K562 (cell line): ENCODE data around the gene SPRED2. TPM values are rescaled to one million over a fixed set of nuclear protein-coding genes. Genes with fewer than 3 reads are reported as not detected.

Source experiments
- ATAC-seq: fragments of 200-7000 bp; cut with Tn5 transposase; 3 replicates; pipeline ENCODE4 v1.9.1; 2020; ENCODE audit warnings: moderate library complexity
- BruUV-seq: library from RNA; stranded (reverse); fragments of 400-500 nt; replicated peaks from 2 replicates; lab custom pipeline; 2021; lab: Mats Ljungman, UMichigan
- CTCF ChIA-PET: fragments of 300-600 bp; formaldehyde crosslinking; extraction: SDS; loops from one replicate; lab custom pipeline; 2021; ENCODE audit warnings: low intra/inter-chr PET ratio; lab: Yijun Ruan, JAX
- POLR2A ChIA-PET: fragments of 300-600, 350-650 bp; sonication (Branson Sonifier 250); formaldehyde crosslinking; extraction: SDS; loops from one replicate; lab custom pipeline; 2021; ENCODE audit warnings: antibody characterized with exemption, inconsistent platforms; lab: Yijun Ruan, JAX
- DNase-seq, 4 experiments: peaks; one replicate each; pipeline versions ENCODE4 v3.0.0 to v3.0.0-alpha.2; 2011 to 2018; ENCODE audit warnings: low spot score in 3 of 4, mixed read lengths in 3 of 4; ENCODE audit errors: extremely low read depth in 1 of 4
- FAIRE-seq: peaks from 2 replicates; lab custom pipeline; 2011; peaks lifted over from hg19 to GRCh38; lab: Jason Lieb, UNC
- H2AFZ ChIP-seq: 2 replicates; pipeline ENCODE4 v1.6.0; 2011; ENCODE audit warnings: low read depth, low read length, control low read depth, inconsistent platforms
- H3K27ac ChIP-seq: fragments of 200-600 bp; 3 replicates; pipeline ENCODE4 v1.8.0; 2011; ENCODE audit warnings: low read depth, mild to moderate bottlenecking, control low read depth, inconsistent platforms, low read length, moderate library complexity, mixed read lengths; ENCODE audit errors: extremely low read depth
- H3K27me3 ChIP-seq, 2 experiments: fragments of 300-600 bp in 1 of 2; 2 replicates in 1 of 2; 3 replicates in 1 of 2; pipeline versions ENCODE4 v1.6.0 to v1.8.0; 2011; ENCODE audit warnings: inconsistent platforms in 2 of 2, low read length in 2 of 2, mild to moderate bottlenecking in 1 of 2, mixed read lengths in 1 of 2, moderate library complexity in 1 of 2; ENCODE audit not compliant: control insufficient read depth in 2 of 2, insufficient read depth in 2 of 2
- H3K36me3 ChIP-seq: fragments of 300-600 bp; 3 replicates; pipeline ENCODE4 v1.8.0; 2011; ENCODE audit warnings: mild to moderate bottlenecking, low read length, inconsistent platforms; ENCODE audit not compliant: control insufficient read depth, insufficient read depth
- H3K4me1 ChIP-seq, 2 experiments: fragments of 200-600 bp in 1 of 2; replicated peaks in 1 of 2; 2 replicates in 1 of 2; 3 replicates in 1 of 2; pipeline versions ENCODE4 v1.5.1 to v1.8.0; 2011; ENCODE audit warnings: inconsistent platforms in 2 of 2, low read length in 2 of 2, mild to moderate bottlenecking in 1 of 2, mixed read lengths in 1 of 2, moderate library complexity in 1 of 2; ENCODE audit not compliant: control insufficient read depth in 2 of 2, insufficient read depth in 2 of 2
- H3K4me2 ChIP-seq: 2 replicates; pipeline ENCODE4 v1.6.1; 2011; ENCODE audit warnings: low read length, control low read depth, inconsistent platforms, mixed read lengths; ENCODE audit not compliant: insufficient read depth
- H3K4me3 ChIP-seq: fragments of 200-600 bp; sonication (generic), shearing (Covaris generic); 2 replicates; pipeline ENCODE4 v1.5.1; 2016; ENCODE audit warnings: control low read depth, inconsistent platforms
- H3K79me2 ChIP-seq: fragments of 200-600 bp; 3 replicates; pipeline ENCODE4 v1.8.0; 2011; ENCODE audit warnings: low read length, inconsistent platforms; ENCODE audit not compliant: control insufficient read depth, insufficient read depth
- H3K9ac ChIP-seq, 2 experiments: 2 replicates each; pipeline versions ENCODE4 v1.6.0 to v1.6.1; 2011; ENCODE audit warnings: low read depth in 2 of 2, low read length in 2 of 2, control low read depth in 1 of 2, inconsistent platforms in 1 of 2, mild to moderate bottlenecking in 1 of 2, mixed read lengths in 1 of 2; ENCODE audit not compliant: insufficient read depth in 1 of 2
- H3K9me1 ChIP-seq: one replicate; pipeline ENCODE4 v1.6.0; 2011; ENCODE audit warnings: inconsistent platforms, mild to moderate bottlenecking, low read length, moderate library complexity; ENCODE audit not compliant: control insufficient read depth, insufficient read depth
- H3K9me3 ChIP-seq: replicated peaks from 2 replicates; pipeline ENCODE4 v1.5.1; 2011; ENCODE audit warnings: low read depth, low read length, inconsistent platforms; ENCODE audit not compliant: control insufficient read depth, insufficient read depth
- H4K20me1 ChIP-seq: replicated peaks from 2 replicates; pipeline ENCODE4 v1.6.1; 2011; ENCODE audit warnings: low read length, inconsistent platforms, mixed read lengths; ENCODE audit not compliant: control insufficient read depth, insufficient read depth
- HMBOX1 ChIP-seq: sonication (generic); IDR thresholded peaks from 2 replicates; pipeline ENCODE4 v1.6.1; 2016
- NCOA4 ChIP-seq: fragments of 450-650 bp; IDR thresholded peaks from 2 replicates; pipeline ENCODE4 v1.6.1; 2018; ENCODE audit warnings: mild to moderate bottlenecking; ENCODE audit not compliant: partially characterized antibody
- NR4A1 ChIP-seq, 2 experiments: fragments of 250-450 bp in 1 of 2; fragments of 450-650 bp in 1 of 2; sonication (Bioruptor Pico) in 1 of 2; IDR thresholded peaks; 2 replicates each; pipeline versions ENCODE4 v1.4.0 to v1.6.1; 2016 to 2020; ENCODE audit warnings: mild to moderate bottlenecking in 2 of 2, missing compliant biosample characterization in 1 of 2, missing genetic modification characterization in 1 of 2, moderate library complexity in 1 of 2
- SP1 ChIP-seq: sonication (generic); formaldehyde crosslinking; IDR thresholded peaks from 2 replicates; pipeline ENCODE4 v1.8.1; 2022; ENCODE audit warnings: mild to moderate bottlenecking, missing genetic modification reagents
- THAP12 ChIP-seq: fragments of 250-450 bp; sonication (Bioruptor Pico); IDR thresholded peaks from 2 replicates; pipeline ENCODE4 v1.9.0; 2021; ENCODE audit warnings: mild to moderate bottlenecking, inconsistent platforms
- ZNF3 ChIP-seq: fragments of 250-450 bp; sonication (Bioruptor Pico); IDR thresholded peaks from 2 replicates; pipeline ENCODE4 v1.5.0; 2021; ENCODE audit warnings: mild to moderate bottlenecking, moderate library complexity
- ZSCAN29 ChIP-seq: fragments of 450-650 bp; IDR thresholded peaks from 2 replicates; pipeline ENCODE4 v1.6.1; 2017
- WGBS: fragments of 100-300 bp; shearing (Covaris generic); methylation state at CpG from one replicate; pipeline ENCODE4 v1.1.6; 2016; ENCODE audit warnings: low coverage, mixed read lengths; ENCODE audit not compliant: insufficient coverage; ENCODE audit errors: missing lambda C conversion rate; 5-methylcytosine and 5-hydroxymethylcytosine counted together
- in situ Hi-C: fragments of 300-500 bp; cut with MboI; formaldehyde crosslinking; loops from 4 replicates; pipeline ENCODE4 v1.15.0; 2018; ENCODE audit warnings: inconsistent platforms, mixed read lengths
- intact Hi-C: fragments of 100-400 bp; cut with micrococcal nuclease; formaldehyde crosslinking; loops from 2 replicates; pipeline ENCODE4 v1.14.2; 2022
- polyA plus RNA-seq, 8 experiments: library from polyadenylated mRNA; depleted of rRNA in 4 of 8; stranded (reverse) in 5 of 8; unstranded in 3 of 8; fragments of >200 nt; fragmentation: Nextera tagmentation in 2 of 8; fragmentation: Illumina TruSeq in 1 of 8; extraction: Ambion mirVana in 2 of 8; extraction: Trizol in 1 of 8; gene quantifications; 2 replicates each; pipeline versions ENCODE4 v1.2.1 to v1.2.3, GENCODE V29; 2011 to 2014; ENCODE audit warnings: inconsistent platforms in 1 of 8, missing spikeins in 1 of 8
- total RNA-seq, 7 experiments: library from RNA; depleted of rRNA in 6 of 7; stranded (reverse); fragments of >200 nt in 6 of 7; fragmentation: Illumina TruSeq in 2 of 7; extraction: Trizol in 2 of 7; gene quantifications; 2 replicates each; pipeline versions ENCODE4 v1.2.1 to v1.2.3, GENCODE V29; 2011 to 2021; ENCODE audit warnings: low replicate concordance in 1 of 7

Gene SPRED2
- total and polyA plus RNA-seq, 9 of the 15 experiments (the other 6 are each of a cell fraction or from before 2014, with no cell fraction given): 4.6 to 50.8 (median 14.1) TPM

DNA sequence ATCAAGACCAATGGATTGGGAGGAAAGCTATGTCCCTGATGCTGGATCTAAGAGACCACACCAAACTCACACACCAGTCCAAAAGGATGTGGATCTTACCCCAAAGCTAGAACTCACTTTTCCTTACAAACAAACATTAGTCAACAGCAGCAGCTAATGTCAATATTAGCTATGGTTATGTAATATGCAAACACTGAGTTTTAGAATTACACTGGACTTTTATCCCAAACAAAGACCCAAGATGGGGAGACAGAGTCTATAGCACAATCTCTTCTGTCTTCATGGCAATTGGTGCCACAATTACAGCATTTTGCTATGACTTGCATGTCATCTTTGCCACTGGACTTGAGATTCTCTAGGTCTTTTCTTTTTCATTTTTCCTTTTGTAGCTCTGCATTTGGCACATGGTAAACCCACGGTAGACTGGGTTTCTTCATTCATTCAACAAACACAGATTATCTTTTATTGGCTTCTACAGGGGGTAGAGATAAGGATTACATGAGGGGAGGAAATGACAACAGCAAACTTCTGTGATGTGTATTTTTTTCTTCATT is 59.0 kb downstream of the SPRED2 start:
- Histone ChIP-seq H3K9me1 (peaks cover 3% of the 10 kb centered on the region), H2AFZ (no peak overlapping the region), H3K27ac (no peak overlapping the region), H4K20me1 (peaks cover 36% of the 10 kb centered on the region), H3K27me3 (no peaks in the 10 kb centered on the region), H3K4me1 (peaks cover 7 to 61% of the 10 kb centered on the region in 2 experiments; a peak in 4 of 5 replicates), H3K9me3 (no peaks in the 10 kb centered on the region), H3K79me2 (peaks cover 98% of the 10 kb centered on the region), H3K36me3 (peaks cover 21% of the 10 kb centered on the region), H3K4me3 (no peak overlapping the region), H3K4me2 (no peak overlapping the region), H3K9ac (no peak overlapping the region)
- BruUV-seq: no TSS peak
- TF ChIP-seq HMBOX1: 0 out of 2 replicates have a peak, but pooled peaks have one; percentile 4
- no peak for TF ChIP-seq ZSCAN29
- peak; percentile 77; the same call in 1 of the 2 replicates for TF ChIP-seq ZNF3 (CRISPR knock-in tag)
- ChIA-PET POLR2A (interaction anchor here (1.7 kb wide), 1 partner anchor 10 kb away, joined by 12 read pairs; no protein-coding TSS in a partner anchor), CTCF (no interaction called here)
- DNase-seq: no peak
- ATAC-seq: no peak
- in situ Hi-C loops: no loop called here
- intact Hi-C loops: no loop called here
- no peak for FAIRE-seq
- 0% methylated on average over 1 of the region's 1 CpG for WGBS

DNA sequence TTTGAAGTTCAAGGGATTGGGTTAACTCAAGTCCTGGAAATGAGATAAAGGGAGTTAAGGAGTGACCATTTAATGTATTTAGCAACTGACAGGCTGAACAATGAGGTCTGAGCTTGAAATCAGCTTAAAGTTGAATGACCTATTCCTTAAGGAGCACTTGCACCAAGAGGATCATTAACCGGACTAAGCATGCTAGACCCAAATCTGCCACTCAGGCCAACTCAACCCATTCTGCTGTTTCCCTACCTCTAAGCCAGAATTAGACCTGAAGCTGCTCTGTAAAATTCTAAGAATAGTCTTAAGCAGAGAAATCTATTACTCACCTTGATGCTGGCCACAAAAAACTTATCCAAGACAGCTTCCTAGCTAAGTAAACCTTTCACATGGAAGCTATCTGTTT is 59.8 kb downstream of the SPRED2 start:
- Histone ChIP-seq H3K36me3 (peaks cover 17% of the 10 kb centered on the region), H3K27ac (no peak overlapping the region), H2AFZ (no peak overlapping the region), H3K27me3 (no peaks in the 10 kb centered on the region), H3K9me1 (peaks cover 3% of the 10 kb centered on the region), H3K4me2 (no peak overlapping the region)
- DNase-seq: no peak
- intact Hi-C loops: no loop called here
- ChIA-PET POLR2A (interaction anchor here (1.7 kb wide), 1 partner anchor 10 kb away, joined by 12 read pairs; no protein-coding TSS in a partner anchor), CTCF (no interaction called here)
- ATAC-seq: no peak
- no peak for FAIRE-seq
- TF ChIP-seq NCOA4: no peak
- peak; percentile 35; the same call in 1 of the 2 replicates for TF ChIP-seq HMBOX1
- no peak for TF ChIP-seq SP1 (CRISPR knock-in tag)
- TF ChIP-seq THAP12 (CRISPR knock-in tag): no peak
- TF ChIP-seq NR4A1 (CRISPR knock-in tag; IDR thresholded peaks at IDR 0.05): no peak
- no peak for TF ChIP-seq NR4A1 (tag; IDR thresholded peaks at IDR 0.05)
- TF ChIP-seq, all 486 proteins: peak for 1
- Histone ChIP-seq H3K4me1 (peaks cover 7 to 59% of the 10 kb centered on the region in 2 experiments; a peak in 4 of 5 replicates), H3K79me2 (peaks cover 98% of the 10 kb centered on the region), H3K4me3 (no peak overlapping the region), H3K9ac (no peak overlapping the region), H4K20me1 (peaks cover 34% of the 10 kb centered on the region), H3K9me3 (no peaks in the 10 kb centered on the region)
- whole genome bisulfite sequencing: 45% methylated on average over 1 of the region's 1 CpG
- in situ Hi-C loops: no loop called here
- BruUV-seq: no TSS peak
